Endothelial cell of umbilical vein (primary cell): Measurements from ENCODE around the gene REEP5. TPM values are rescaled to one million over a fixed set of nuclear protein-coding genes. Genes with fewer than 3 reads are reported as not detected.
A peak's percentile ranks its signal among the peaks of the same experiment; 100 is the strongest.

Source experiments
- BruUV-seq: library from RNA; stranded (reverse); fragments of 400-500 nt; replicated peaks from 2 replicates; lab custom pipeline; 2021; lab: Mats Ljungman, UMichigan
- CTCF ChIA-PET: fragments of 300-600, 350-600 bp; sonication (Branson Sonifier 250); formaldehyde crosslinking; loops from one replicate; lab custom pipeline; 2021; ENCODE audit warnings: antibody characterized with exemption, inconsistent platforms; lab: Charles Lee
- POLR2A ChIA-PET: fragments of 300-600, 350-600 bp; sonication (Branson Sonifier 250); formaldehyde crosslinking; loops from one replicate; lab custom pipeline; 2021; ENCODE audit warnings: antibody characterized with exemption, inconsistent platforms; lab: Charles Lee
- DNase-seq: peaks from one replicate; pipeline ENCODE4 v3.0.0-alpha.2; 2011; ENCODE audit warnings: low read depth, low spot score
- FAIRE-seq: peaks from 2 replicates; lab custom pipeline; 2011; peaks lifted over from hg19 to GRCh38; lab: Jason Lieb, UNC
- H2AFZ ChIP-seq: 2 replicates; pipeline ENCODE4 v1.6.0; 2012; ENCODE audit warnings: low read depth, low read length, control low read depth, inconsistent platforms
- H3K27ac ChIP-seq: 2 replicates; pipeline ENCODE4 v1.5.1; 2011; ENCODE audit warnings: low read depth, mild to moderate bottlenecking, control low read depth, low read length, moderate library complexity; ENCODE audit not compliant: insufficient read depth
- H3K27me3 ChIP-seq, 2 experiments: 2 replicates each; pipeline versions ENCODE4 v1.6.0 to v1.6.1; 2011; ENCODE audit warnings: low read length in 2 of 2, mixed read lengths in 1 of 2; ENCODE audit not compliant: control insufficient read depth in 2 of 2, insufficient read depth in 2 of 2
- H3K36me3 ChIP-seq, 2 experiments: 2 replicates in 1 of 2; 3 replicates in 1 of 2; pipeline ENCODE4 v1.5.1; 2011; ENCODE audit warnings: low read length in 2 of 2, mild to moderate bottlenecking in 1 of 2, moderate library complexity in 1 of 2; ENCODE audit not compliant: control insufficient read depth in 2 of 2, insufficient read depth in 2 of 2; ENCODE audit errors: extremely low read depth in 1 of 2
- H3K4me1 ChIP-seq: 3 replicates; pipeline ENCODE4 v1.5.1; 2011; ENCODE audit warnings: mild to moderate bottlenecking, low read length; ENCODE audit not compliant: control insufficient read depth, insufficient read depth; ENCODE audit errors: extremely low read depth
- H3K4me2 ChIP-seq: 2 replicates; pipeline ENCODE4 v1.6.1; 2011; ENCODE audit warnings: low read length, control low read depth, mixed read lengths; ENCODE audit not compliant: insufficient read depth
- H3K4me3 ChIP-seq, 3 experiments: fragments of 200-600 bp in 1 of 3; sonication (generic), shearing (Covaris generic) in 1 of 3; replicated peaks in 1 of 3; 2 replicates each; pipeline ENCODE4 v1.5.1; 2011 to 2016; ENCODE audit warnings: control low read depth in 3 of 3, low read length in 3 of 3, mild to moderate bottlenecking in 2 of 3, inconsistent platforms in 1 of 3, low read depth in 1 of 3, moderate library complexity in 1 of 3; ENCODE audit not compliant: insufficient read depth in 1 of 3
- H3K79me2 ChIP-seq: 2 replicates; pipeline ENCODE4 v1.6.0; 2012; ENCODE audit warnings: low read length, inconsistent platforms; ENCODE audit not compliant: control insufficient read depth, insufficient read depth
- H3K9ac ChIP-seq: replicated peaks from 2 replicates; pipeline ENCODE3; 2011; ENCODE audit warnings: low read length, control low read depth; ENCODE audit not compliant: insufficient read depth; ENCODE audit errors: extremely low read depth
- H3K9me1 ChIP-seq: replicated peaks from 3 replicates; pipeline ENCODE4 v1.6.0; 2011; ENCODE audit warnings: mild to moderate bottlenecking, low read length; ENCODE audit not compliant: control insufficient read depth, insufficient read depth; ENCODE audit errors: extremely low read depth
- H3K9me3 ChIP-seq: replicated peaks from 2 replicates; pipeline ENCODE4 v1.5.1; 2012; ENCODE audit warnings: low read length, inconsistent platforms; ENCODE audit not compliant: control insufficient read depth, insufficient read depth
- H4K20me1 ChIP-seq: replicated peaks from 2 replicates; pipeline ENCODE3; 2011; ENCODE audit warnings: mild to moderate bottlenecking, low read length; ENCODE audit not compliant: control insufficient read depth, insufficient read depth; ENCODE audit errors: extremely low read depth
- FOS ChIP-seq: IDR thresholded peaks from 2 replicates; pipeline ENCODE4 v1.6.1; 2011; ENCODE audit warnings: mild to moderate bottlenecking, low read length, moderate library complexity, borderline replicate concordance; ENCODE audit not compliant: insufficient read depth
- GATA2 ChIP-seq: IDR thresholded peaks from 2 replicates; pipeline ENCODE4 v1.7.0; 2011; ENCODE audit warnings: low read depth, mild to moderate bottlenecking, moderate library complexity, mixed read lengths, low read length; ENCODE audit not compliant: insufficient read length, insufficient read depth
- MAX ChIP-seq: IDR thresholded peaks from 2 replicates; pipeline ENCODE4 v1.6.1; 2011; ENCODE audit not compliant: insufficient read depth, insufficient read length
- MYC ChIP-seq: IDR thresholded peaks from one replicate; pipeline ENCODE4 v1.6.1; 2011; ENCODE audit warnings: mild to moderate bottlenecking, low read depth, low read length
- POLR2A ChIP-seq: IDR thresholded peaks from 2 replicates; pipeline ENCODE4 v1.6.1; 2012; ENCODE audit warnings: low read depth, mild to moderate bottlenecking, control low read depth, low read length
- dilution Hi-C: fragments of 300-500 bp; cut with MboI; formaldehyde crosslinking; loops from one replicate; pipeline ENCODE4 v1.15.0; 2019; ENCODE audit warnings: low sequenced_read_pairs; ENCODE audit not compliant: extremely low pct_ligation_motif_present
- intact Hi-C: fragments of 100-400 bp; cut with micrococcal nuclease; formaldehyde crosslinking; loops from one replicate; pipeline ENCODE4 v1.10.0; 2022
- polyA plus RNA-seq, 4 experiments: library from polyadenylated mRNA; depleted of rRNA in 3 of 4; stranded (reverse) in 3 of 4; unstranded in 1 of 4; fragments of >200 nt; gene quantifications; 2 replicates each; pipeline versions ENCODE4 v1.2.1 to v1.2.3, GENCODE V29; 2011 to 2012; ENCODE audit warnings: missing spikeins in 1 of 4
- total RNA-seq: library from RNA; stranded (reverse); gene quantifications from 2 replicates; pipeline ENCODE4 v1.2.3, GENCODE V29; 2021

The REEP5 gene
- total and polyA plus RNA-seq, 2 donors (not counting 3 experiments of a cell fraction or from before 2014, with no cell fraction given): 98.0 to 163 TPM

- Histone ChIP-seq H3K36me3 (peaks cover 13 to 21% of the 10 kb centered on the region in 2 experiments), H3K4me2 (peak overlapping the region; percentile 93), H3K4me1 (peaks cover 18% of the 10 kb centered on the region), H2AFZ (no peak overlapping the region), H3K4me3 (peak overlapping the region; percentile 63 to 98 (median 97)), H3K9me3 (no peaks in the 10 kb centered on the region), H3K9me1 (no peaks in the 10 kb centered on the region), H3K27ac (peak overlapping the region; percentile 81), H3K9ac (peak overlapping the region; percentile 99), H4K20me1 (no peaks in the 10 kb centered on the region), H3K27me3 (no peaks in the 10 kb centered on the region), H3K79me2 (peaks cover 36% of the 10 kb centered on the region)
- FAIRE-seq (no peak), DNase-seq (peak; percentile 7)
- intact Hi-C loops (loop anchor here (2.0 to 5.0 kb wide), 2 partner anchors 15 to 170 kb away; no protein-coding TSS in a partner anchor), dilution Hi-C loops (no loop called here)
- no peak for TF ChIP-seq MYC
- TF ChIP-seq MAX: no peak
- no peak for TF ChIP-seq GATA2
- TF ChIP-seq FOS: no peak
- ChIA-PET CTCF (no interaction called here), POLR2A (no interaction called here)
- BruUV-seq: no TSS peak
These were observed 59.9 kb downstream of the REEP5 start for GRCh38 chr5:112862085-112862484.

GRCh38 chr5:112861638-112861985, 60.4 kb downstream of the REEP5 start:
- Histone ChIP-seq H2AFZ (peak overlapping the region; percentile 40), H3K4me3 (peak overlapping the region; percentile 63 to 98 (median 97)), H3K9ac (peak overlapping the region; percentile 99), H4K20me1 (no peaks in the 10 kb centered on the region), H3K79me2 (peaks cover 36% of the 10 kb centered on the region), H3K4me1 (peaks cover 18% of the 10 kb centered on the region), H3K27ac (peak overlapping the region; percentile 81), H3K4me2 (peak overlapping the region; percentile 93), H3K9me3 (no peaks in the 10 kb centered on the region), H3K36me3 (peaks cover 9 to 16% of the 10 kb centered on the region in 2 experiments), H3K27me3 (no peaks in the 10 kb centered on the region), H3K9me1 (no peaks in the 10 kb centered on the region)
- POLR2A ChIA-PET: no interaction called here
- intact Hi-C loops (loop anchor here (1.0 to 5.0 kb wide), 5 partner anchors 60 to 169 kb away; no protein-coding TSS in a partner anchor), dilution Hi-C loops (no loop called here)
- CTCF ChIA-PET: interaction anchor here (0.9 to 4.1 kb wide), 4 partner anchors 9 to 309 kb away, joined by 3 to 50 read pairs (median 4); no protein-coding TSS in a partner anchor
- FAIRE-seq (no peak), DNase-seq (no peak)
- TF ChIP-seq POLR2A: no peak
- no TSS peak for BruUV-seq
